ENCODE measurements around the gene CYP2D6.

The CYP2D6 gene

GRCh38 chr22:42079319-42080251, 51.0 kb downstream of the CYP2D6 start, which contains the start of gene SMDT1:
Gene SMDT1, plus strand, starts transcription at chr22:42079700. Its CDS starts 69 bp downstream, at chr22:42079769.
- peak; percentile 97 to 98 for DNase-seq

DNA sequence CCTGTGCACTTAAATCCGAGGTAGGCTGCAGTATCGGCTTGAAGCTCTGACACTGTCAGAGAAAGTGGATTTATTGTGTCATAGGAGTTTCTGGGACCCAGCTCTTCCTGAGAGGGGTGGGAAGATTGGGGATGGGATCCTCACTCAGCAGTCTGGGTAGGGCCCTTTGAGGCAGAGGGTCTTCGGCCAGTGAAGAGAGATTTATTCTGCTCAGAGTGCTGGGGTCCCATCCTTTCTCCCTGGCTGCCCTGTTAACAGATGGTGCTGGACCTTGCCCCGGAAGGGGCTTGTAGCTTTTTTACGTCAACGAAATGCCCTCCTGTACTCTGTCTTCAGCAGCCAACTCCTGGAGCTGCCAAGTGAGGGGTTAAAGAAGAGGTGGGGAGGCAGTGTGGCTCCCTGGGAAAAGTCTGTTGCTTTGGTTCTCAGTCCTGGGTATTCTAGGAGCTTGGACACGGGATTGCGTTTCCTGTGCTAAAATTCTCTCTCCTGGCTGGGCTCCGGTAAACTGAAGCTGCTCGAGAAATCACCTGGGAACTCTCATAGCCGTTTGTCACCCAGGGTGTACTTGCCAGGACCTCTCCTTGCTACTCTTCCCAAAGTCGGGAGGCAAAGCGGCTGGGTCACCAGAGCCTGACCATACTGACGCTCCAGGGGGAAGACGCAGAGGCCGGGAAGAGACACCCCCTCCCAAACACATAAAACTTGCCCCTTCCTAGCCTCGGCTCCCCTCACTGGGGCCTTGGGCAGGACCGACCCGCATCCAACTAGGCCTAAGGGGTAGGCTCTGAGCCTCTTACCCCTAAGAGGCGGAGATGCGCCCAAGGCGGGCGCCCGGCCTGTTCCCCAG, 51.9 kb downstream of the CYP2D6 start:
- DNase-seq = peak; percentile 30 to 63

DNA sequence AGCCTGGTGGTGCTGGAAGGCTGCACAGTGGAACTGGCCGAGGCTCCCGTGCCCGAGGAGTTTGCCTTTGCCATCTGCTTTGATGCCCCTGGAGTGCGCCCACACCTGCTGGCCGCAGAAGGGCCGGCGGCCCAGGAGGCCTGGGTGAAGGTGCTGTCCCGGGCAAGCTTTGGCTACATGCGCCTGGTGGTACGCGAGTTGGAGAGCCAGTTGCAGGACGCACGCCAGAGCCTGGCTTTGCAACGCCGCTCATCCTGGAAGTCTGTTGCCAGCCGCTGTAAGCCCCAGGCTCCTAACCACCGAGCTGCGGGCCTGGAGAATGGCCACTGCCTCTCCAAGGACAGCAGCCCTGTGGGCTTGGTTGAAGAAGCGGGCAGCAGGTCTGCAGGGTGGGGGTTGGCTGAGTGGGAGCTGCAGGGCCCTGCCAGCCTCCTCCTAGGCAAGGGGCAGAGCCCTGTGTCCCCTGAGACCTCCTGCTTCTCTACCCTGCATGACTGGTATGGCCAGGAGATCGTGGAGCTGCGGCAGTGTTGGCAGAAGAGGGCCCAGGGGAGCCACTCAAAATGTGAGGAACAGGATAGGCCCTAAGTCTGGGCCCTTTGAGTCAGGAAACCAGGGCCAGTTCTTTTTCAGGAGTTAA, 53.0 kb downstream of the CYP2D6 start:
- no peak for DNase-seq

- DNase-seq = no peak
Measured at GRCh38 chr22:42076764-42077485, 53.7 kb downstream of the CYP2D6 start.

Measured in hippocampal formation (tissue), 2 donors.